H1 (cell line): ENCODE results near the gene GUCA1A. TPM values are rescaled to one million over a fixed set of nuclear protein-coding genes. Genes with fewer than 3 reads are reported as not detected.

Experiments
- RXRA ChIP-seq: IDR thresholded peaks from 2 replicates; pipeline ENCODE4 v1.6.1; 2011; ENCODE audit warnings: low read depth, mild to moderate bottlenecking, low read length, moderate library complexity; ENCODE audit not compliant: insufficient read depth
- polyA plus RNA-seq, 7 experiments: library from polyadenylated mRNA; depleted of rRNA in 3 of 7; stranded (reverse) in 5 of 7; unstranded in 2 of 7; fragments of >200 nt in 5 of 7; fragments of 200-250 nt in 2 of 7; gene quantifications; 1 replicate in 5 of 7; 2 replicates in 1 of 7; 4 replicates in 1 of 7; pipeline versions ENCODE4 v1.2.1 to v1.2.3, GENCODE V29; 2011 to 2013; ENCODE audit warnings: missing spikeins in 2 of 7, mixed read lengths in 2 of 7
- total RNA-seq: library from RNA; stranded (reverse); fragmentation: NEBNext Ultra II Directional; extraction: Animal tissue kit (Norgen Biotek cat#: 25700); gene quantifications from 2 replicates; pipeline ENCODE4 v1.2.1, GENCODE V29; 2021
- TF ChIP-seq, protein P1 (sequence below): IDR thresholded peaks from 2 replicates; pipeline ENCODE4 v1.6.1; 2012; ENCODE audit warnings: inconsistent platforms

GUCA1A gene
- total and polyA plus RNA-seq, 2 of the 8 experiments (the other 6 are each of a cell fraction or from before 2014, with no cell fraction given), result 4.6 to 24.6 TPM

DNA sequence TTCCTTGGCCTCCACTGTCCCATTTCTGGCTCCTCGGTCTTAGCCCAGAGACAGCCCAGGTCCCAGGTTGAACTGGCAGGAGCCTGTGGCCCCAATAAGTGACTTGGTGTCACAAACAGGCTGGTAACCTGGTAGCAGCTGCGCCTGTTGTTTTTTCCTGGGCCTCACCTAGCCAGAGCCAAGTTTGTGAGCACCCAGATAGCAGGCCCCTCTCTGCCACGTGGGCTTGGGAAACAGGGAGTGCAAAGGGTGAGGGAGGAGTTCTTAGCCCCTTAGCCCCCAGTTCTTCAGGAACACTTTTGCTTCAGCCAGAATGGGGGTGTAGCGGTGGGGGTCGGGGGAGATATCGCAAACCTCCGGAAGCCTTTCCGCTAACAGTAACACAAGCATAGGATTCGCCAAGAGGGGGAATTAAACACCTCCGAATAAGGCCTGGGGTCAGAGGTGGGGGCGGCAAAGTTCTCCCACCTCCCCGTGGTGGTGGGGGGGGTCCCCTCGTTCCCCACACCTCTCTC, 31.5 kb upstream of the GUCA1A start (continued):
- TF ChIP-seq RXRA, result no peak
- TF ChIP-seq, protein P1, sequence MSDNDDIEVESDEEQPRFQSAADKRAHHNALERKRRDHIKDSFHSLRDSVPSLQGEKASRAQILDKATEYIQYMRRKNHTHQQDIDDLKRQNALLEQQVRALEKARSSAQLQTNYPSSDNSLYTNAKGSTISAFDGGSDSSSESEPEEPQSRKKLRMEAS, result peak; percentile 54; the same call in 1 of the 2 replicates
